HG03460 (cell line): ENCODE measurements around the gene OR51M1.
A peak's percentile ranks its signal among the peaks of the same experiment; 100 is the strongest.
"Not testable (repeated sequence)": the region's sequence is repeated elsewhere in the genome, so short reads cannot be mapped to it uniquely, and the experiment has no call there.

Source experiments
- ATAC-seq: cut with Tn5 transposase; IDR thresholded peaks from one replicate; pipeline ENCODE4 v1.9.1; 2021; ENCODE audit not compliant: unreplicated experiment

OR51M1 gene

GRCh38 chr11:5383576-5383975, at the start of gene OR51M1:
OR51M1 (plus strand) TSS chr11:5383812; CDS start chr11:5389399, 5,587 bp downstream.
- ATAC-seq = no peak

- no peak for ATAC-seq
These were observed 48.4 kb upstream of the OR51M1 start for GRCh38 chr11:5335170-5335569.

GRCh38 chr11:5336331-5336730, 47.3 kb upstream of the OR51M1 start:
- ATAC-seq = no peak

DNA sequence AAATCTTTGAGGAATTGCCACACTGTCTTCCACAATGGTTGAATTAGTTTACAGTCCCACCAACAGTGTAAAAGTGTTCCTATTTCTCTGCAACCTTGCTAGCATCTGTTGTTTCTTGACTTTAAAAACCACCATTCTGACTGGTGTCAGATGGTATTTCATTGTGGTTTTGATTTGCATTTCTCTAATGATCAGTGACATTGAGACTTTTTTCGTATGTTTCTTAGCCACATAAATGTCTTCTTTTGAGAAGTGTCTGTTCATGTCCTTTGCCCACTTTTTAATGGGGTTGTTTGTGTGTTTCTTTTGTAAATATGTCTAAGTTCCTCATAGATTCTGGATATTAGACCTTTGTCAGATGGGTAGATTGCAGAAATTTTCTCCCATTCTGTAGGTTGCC, 46.4 kb upstream of the OR51M1 start:
- ATAC-seq = not testable (repeated sequence)

GRCh38 chr11:5339771-5340322, 43.8 kb upstream of the OR51M1 start:
- ATAC-seq = peak; percentile 81

DNA sequence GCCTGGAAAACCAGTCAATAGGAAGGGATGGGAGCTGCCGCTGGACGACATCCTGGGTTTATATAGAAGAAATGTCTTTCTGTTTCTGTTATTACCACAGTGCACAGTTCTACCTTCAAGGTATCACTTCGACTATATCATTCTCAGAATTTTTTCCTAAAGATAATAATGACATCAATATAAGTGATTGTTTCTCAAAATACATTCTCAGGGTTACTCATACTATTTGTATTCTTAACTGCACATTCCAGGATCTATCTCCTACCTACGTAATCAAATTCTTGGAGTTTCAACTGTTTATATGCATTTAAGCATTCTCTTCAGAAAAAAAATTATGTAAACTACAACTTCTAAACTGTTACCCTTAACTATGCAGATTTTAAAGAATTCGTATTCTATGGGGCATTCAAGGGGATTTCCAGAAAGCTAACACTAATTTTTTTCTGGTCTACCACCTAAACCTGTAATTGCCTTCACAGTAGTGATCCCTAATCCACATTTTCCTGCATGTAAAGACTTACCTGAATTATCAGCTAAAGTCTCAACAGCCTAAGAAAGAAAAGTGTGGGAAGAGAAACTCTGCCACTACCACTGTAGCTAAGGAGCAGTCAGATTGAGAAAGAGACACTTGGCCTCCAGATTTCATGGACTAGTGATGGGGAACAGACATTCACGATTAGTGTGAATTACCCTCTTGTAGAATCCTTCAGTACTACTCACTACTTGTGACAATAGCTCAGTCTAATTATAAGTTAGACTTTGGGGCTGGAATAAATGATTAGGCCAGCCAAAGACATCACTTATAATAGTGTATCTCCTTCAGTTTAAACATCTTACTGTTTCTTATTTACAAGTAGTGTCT, 39.9 kb upstream of the OR51M1 start, which contains the start of gene OR51B5:
Gene OR51B5, minus strand, starts transcription at position 51 of the 862 bp plus-strand sequence. Its CDS starts 0 bp downstream, at position 51.
- no peak for ATAC-seq

DNA sequence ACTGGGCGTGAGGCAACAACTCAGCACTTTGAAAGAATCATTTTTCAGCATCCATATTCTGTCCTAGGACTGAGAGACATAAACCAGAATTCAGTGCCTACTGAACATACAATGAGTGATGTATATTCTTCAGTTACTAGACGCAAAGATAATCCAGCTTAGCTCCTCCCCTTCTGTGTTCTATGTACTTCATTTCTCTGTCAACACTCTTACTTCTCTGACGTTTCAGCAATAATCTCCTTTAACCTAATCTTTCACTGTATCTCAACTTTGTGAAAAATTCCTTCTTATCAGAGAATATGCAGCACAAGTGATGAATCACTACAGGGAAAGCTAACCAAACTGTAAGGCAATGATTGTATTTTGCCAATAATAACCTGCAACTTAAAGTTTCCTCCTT, 37.8 kb upstream of the OR51M1 start:
- ATAC-seq = no peak

DNA sequence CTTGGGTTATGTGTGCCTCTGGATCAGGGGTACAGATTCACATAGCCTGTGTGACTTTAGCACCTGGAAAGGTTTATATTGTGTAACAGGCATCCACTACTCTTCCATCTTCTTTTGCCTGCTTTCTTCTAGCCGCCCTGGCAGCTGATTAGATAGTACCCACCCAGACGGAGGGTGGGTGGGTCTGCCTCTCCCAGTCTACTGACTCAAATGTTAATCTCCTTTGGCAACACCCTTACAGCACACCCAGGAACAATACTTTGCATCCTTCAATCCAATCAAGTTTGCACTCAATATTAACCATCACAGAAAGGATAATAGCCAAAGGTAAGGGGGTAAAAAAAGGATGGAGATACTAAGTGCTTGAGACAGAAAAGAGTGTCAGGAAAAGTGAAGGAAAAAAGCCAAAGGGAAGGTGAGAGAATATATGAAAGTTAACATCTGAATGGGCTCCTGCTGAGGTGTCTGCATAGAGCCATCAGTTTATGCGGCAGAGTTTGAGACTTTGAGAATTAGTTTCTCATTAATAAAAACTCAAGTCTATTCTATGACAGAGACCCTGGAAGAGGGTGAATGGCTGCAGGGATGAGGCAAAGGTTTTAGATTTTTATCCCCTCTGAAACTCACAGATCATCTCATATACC, 34.9 kb upstream of the OR51M1 start:
- ATAC-seq = no peak

DNA sequence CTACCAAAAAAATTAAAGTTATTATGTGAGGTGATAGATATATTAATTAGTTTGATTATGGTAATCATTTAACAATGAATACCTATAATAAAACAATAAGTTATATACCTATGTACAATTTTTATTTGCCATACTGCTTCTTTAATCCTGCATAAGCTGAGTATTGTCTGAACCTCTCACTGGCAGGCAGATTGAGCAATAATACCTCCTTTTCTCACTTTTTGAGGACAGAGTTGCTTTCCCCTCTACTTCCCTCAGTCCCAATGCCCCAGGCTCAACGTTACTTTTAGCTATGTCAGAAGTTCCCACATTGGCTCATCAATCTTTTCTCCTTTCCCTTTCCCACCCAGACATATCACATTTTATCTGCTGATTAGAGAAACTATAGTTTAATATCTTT, 34.1 kb upstream of the OR51M1 start:
- ATAC-seq = no peak

DNA sequence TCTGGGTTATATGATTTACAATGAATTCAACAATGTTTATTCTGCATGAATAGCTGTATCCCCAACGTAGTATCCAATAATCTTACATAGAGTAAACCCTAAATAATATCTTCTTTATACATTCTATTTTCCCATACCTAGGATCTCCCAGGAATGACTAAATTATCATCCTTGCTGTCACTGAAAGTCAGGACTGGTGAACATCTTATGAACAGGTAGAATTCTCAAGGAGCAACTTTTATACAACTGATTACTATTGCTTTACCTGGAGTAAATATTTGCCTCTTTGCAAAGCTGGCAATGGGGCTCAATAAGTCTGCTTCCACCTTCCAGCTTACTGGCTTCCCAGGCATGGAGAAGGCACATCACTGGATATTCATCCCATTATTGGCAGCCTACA, 32.4 kb upstream of the OR51M1 start, which contains the start of gene OR51B6:
Gene OR51B6, plus strand, starts transcription at position 301 of the 400 bp plus-strand sequence. Its CDS starts 0 bp downstream, at position 301.
- no peak for ATAC-seq

GRCh38 chr11:5356031-5356430, 27.6 kb upstream of the OR51M1 start:
- not testable (repeated sequence) for ATAC-seq

GRCh38 chr11:5362017-5362625, 21.5 kb upstream of the OR51M1 start:
- ATAC-seq = no peak

- ATAC-seq = no peak
These were observed 19.9 kb upstream of the OR51M1 start for GRCh38 chr11:5363679-5364078.

GRCh38 chr11:5364214-5364613, 19.4 kb upstream of the OR51M1 start:
- no peak for ATAC-seq

DNA sequence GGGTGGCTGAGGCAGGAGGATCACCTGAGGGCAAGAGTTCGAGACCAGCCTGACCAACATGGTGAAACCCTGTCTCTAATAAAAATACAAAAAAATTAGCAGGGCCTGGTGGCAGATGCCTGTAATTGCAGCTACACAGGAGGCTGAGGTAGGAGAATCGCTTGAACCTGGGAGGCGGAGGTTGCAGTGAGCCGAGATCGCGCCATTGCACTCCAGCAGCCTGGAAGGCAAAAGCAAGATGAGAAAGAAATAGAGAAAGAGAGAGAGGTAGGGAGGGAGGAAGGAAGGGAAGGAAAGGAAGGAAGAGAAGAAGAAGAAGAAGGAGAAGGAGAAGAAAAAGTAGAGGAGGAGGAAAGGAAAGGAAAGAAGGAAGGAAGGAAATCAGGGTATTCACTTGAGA, 17.2 kb upstream of the OR51M1 start:
- not testable (repeated sequence) for ATAC-seq

DNA sequence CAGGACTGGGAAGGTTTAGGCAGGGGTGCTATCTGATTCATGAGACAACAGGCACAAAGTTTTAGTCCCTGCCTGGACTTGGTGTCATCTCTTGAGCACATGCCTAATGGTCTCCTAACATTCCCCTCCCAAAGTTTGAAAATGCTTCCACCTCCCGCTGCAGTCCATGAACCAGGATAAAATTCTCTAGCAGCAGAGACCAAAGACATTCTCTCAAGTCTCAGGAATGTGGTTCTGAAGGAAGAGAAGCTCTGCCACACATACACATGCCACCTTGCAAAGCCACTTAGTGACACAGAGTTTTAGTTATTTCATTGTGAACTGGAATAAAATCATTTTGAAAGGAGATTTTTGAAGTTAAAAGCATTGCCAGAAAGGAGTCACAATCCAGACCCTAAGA, 16.8 kb upstream of the OR51M1 start:
- no peak for ATAC-seq

DNA sequence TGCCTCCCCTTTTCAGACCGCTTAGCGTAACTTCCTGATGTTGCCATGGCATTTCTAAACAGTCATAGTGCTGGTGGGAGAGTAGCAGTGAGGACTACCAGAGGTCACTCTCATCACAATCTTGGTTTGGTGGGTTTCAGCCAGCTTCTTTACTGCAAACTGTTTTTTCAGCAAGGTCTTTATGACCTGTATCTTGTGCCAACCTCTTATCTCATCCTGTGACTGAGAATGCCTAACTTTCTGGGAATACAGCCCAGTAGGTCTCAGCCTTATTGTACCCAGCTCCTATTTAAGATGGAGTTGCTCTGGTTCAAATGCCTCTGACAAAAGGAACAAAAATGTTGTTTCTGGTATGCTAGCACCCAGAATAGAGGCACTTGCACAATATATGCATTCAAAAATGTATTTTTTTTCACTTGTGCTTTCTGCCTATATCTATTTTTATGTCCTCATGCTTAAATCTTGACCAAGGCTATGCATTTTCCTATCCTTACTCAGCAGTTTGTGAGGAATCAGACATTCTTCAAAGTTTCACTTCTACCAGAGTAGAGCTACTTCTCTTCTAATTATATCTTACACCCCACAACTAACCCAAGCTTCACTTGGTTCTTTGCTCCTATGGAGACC, 16.1 kb upstream of the OR51M1 start:
- ATAC-seq = no peak

DNA sequence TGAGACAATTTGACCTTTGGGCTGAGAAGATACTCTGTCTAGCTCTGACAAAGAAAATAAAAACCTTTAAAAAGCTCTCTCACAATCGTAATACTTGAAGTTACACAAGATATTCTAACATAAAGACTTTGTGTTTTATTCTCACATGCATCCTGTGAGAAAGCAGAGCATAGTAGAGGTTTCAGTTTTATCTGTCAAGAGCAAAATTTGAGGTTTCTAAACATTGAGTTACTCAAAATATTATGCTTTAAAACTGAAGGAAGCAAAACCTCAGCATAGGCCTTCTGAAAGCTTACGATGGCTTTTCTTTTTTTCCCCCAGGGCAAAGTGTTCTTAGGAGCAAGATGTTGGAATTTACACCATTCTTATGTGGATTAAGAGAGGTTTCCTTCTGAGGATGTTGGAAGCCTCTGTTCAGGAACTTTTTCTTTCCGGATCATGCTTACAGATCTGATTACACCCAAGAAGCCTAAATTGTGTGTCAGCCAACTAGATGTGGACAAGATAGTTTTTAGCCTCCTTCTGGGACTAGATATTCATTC, 15.0 kb upstream of the OR51M1 start:
- ATAC-seq = peak; percentile 41

GRCh38 chr11:5369789-5370188, 13.8 kb upstream of the OR51M1 start:
- peak; percentile 58 for ATAC-seq

DNA sequence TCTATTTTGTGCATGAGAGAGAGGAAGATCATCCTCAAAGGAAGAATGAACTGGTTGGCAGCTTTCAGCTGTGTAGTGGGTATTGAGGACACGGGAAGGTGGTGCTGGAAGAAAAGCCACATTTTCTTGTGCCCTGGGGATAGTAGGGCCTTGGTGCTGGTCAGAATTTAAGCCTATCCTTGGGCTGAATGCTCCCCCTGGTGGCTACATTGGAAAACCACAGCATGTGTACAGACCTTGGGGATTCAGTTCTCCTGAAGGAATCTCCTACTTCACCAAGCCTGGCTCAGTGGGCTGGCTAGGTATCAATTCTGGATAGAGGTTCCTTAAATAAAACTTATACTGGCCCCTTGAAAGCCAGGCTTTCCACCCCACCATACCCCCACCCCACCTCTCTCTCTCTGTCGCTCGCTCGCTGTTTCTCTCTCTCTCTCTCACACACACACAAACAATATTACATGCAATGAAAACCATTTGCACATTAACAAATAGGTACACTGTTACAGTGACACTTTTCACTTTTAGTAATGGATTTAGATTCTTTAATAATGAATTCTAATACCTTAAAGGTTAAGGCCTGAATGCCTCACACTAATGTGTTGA, 2.8 kb upstream of the OR51M1 start:
- ATAC-seq = peak; percentile 92
